ENCODE data around the gene TOMM7.
"Not testable (repeated sequence)": the region's sequence is repeated elsewhere in the genome, so short reads cannot be mapped to it uniquely, and the experiment has no call there.

TOMM7 gene

DNA sequence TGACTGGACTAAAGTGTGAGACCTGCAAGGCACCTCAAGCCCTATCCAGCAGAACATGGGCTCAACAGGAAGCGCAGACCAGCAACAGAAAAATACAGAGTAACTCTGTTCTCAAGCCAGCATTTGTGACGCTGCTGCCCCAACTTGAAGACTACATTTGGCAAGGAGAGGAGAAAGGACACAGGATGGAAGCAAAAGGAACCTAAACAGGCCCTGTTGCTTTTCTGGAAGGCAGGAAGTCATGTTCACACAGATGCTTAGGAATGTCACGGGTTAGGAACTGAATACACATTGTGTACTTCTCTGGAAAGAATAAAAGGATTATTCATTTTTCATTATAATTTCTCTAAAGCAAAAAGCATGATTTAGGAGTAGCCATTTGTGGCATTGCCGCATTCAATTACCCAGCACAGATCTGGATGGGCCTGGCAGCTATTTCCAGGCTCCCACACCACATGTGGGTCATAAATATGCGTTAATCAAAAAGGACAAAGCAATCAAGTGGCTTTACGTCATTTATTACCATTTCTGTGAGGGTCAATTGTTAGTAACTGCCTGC lies 19.8 kb upstream of the TOMM7 start:
- Mint-ChIP-seq H3K27ac (no peak overlapping the region), H3K36me3 (no peaks in the 10 kb centered on the region), H3K4me1 (no peaks in the 10 kb centered on the region), H3K27me3 (peaks cover 2% of the 10 kb centered on the region), H3K4me3 (no peak overlapping the region), H3K9me3 (no peaks in the 10 kb centered on the region)

GRCh38 chr7:22841954-22842353 lies 19.3 kb upstream of the TOMM7 start:
- H3K4me1 Mint-ChIP-seq: no peaks in the 10 kb centered on the region
- no peak overlapping the region for H3K4me3 Mint-ChIP-seq
- H3K9me3 Mint-ChIP-seq: no peaks in the 10 kb centered on the region
- peaks cover 4% of the 10 kb centered on the region for H3K27me3 Mint-ChIP-seq
- no peak overlapping the region for H3K27ac Mint-ChIP-seq
- no peaks in the 10 kb centered on the region for H3K36me3 Mint-ChIP-seq

GRCh38 chr7:22837308-22837707 lies 14.7 kb upstream of the TOMM7 start:
- Mint-ChIP-seq H3K27ac (no peak overlapping the region), H3K9me3 (no peaks in the 10 kb centered on the region), H3K4me1 (no peaks in the 10 kb centered on the region), H3K27me3 (peaks cover 4% of the 10 kb centered on the region), H3K36me3 (no peaks in the 10 kb centered on the region), H3K4me3 (no peak overlapping the region)

DNA sequence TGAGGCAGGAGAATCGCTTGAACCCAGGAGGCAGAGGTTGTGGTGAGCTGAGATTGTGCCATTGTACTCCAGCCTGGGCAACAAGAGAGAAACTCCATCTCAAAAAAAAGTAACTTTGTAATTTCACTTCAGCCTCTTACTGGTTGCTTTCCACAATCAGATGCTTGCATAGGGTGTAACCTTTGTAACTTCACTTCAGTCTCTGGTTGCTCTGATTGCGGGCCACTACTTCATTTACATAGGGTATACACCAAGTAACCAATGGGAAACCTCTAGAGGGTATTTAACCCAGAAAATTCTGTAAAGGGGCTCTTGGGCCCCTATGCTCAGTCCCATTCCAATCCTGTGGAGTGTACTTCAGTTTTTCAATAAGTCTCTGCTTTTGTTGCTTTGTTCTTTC lies 13.9 kb upstream of the TOMM7 start:
- not testable (repeated sequence) for H3K27ac Mint-ChIP-seq, H3K9me3 Mint-ChIP-seq, H3K27me3 Mint-ChIP-seq, H3K36me3 Mint-ChIP-seq, H3K4me3 Mint-ChIP-seq, H3K4me1 Mint-ChIP-seq

GRCh38 chr7:22833957-22834356 lies 11.3 kb upstream of the TOMM7 start:
- Mint-ChIP-seq H3K9me3 (no peaks in the 10 kb centered on the region), H3K27ac (no peak overlapping the region), H3K27me3 (peaks cover 4% of the 10 kb centered on the region), H3K4me3 (no peak overlapping the region), H3K4me1 (no peaks in the 10 kb centered on the region), H3K36me3 (no peaks in the 10 kb centered on the region)

DNA sequence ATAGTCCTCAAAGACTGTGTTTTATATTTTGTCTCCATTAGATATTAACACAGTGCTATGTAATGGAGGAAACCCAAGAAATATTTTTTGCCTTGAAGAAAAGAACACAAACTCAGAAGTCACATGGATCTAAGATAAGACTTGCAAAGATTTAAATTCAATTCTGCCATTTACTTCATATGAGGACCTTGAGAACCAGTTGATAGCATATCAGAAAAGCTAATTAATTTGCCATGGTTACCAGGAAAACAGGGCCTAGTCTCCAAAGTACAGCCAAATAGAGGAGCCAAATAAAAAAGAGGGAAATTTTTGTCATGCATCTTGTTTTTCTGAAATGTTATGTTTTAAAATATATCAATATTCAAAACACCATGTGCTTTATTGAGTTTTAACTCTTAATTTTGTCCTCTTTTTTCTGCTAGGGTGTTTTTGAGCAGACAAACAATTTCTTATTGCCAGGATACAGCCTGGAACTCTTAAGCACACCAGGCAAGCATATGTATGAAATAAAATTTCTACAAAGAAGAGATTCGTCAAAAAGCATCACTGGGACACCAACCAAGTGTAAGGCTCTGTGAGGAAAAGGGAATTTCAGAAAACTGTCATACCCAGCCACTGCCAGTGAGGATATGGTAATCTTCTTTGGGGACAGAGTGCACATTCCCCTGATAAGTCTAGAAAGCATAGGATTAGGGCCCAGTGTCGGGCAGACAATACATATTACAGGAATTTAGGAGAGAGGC lies 10.6 kb upstream of the TOMM7 start:
- Mint-ChIP-seq H3K4me3 (no peak overlapping the region), H3K9me3 (no peaks in the 10 kb centered on the region), H3K27me3 (peaks cover 4% of the 10 kb centered on the region), H3K4me1 (no peaks in the 10 kb centered on the region), H3K36me3 (no peaks in the 10 kb centered on the region), H3K27ac (no peak overlapping the region)

- no peaks in the 10 kb centered on the region for H3K4me1 Mint-ChIP-seq
- H3K27me3 Mint-ChIP-seq: peaks cover 3% of the 10 kb centered on the region
- no peaks in the 10 kb centered on the region for H3K36me3 Mint-ChIP-seq
- no peak overlapping the region for H3K4me3 Mint-ChIP-seq
- no peak overlapping the region for H3K27ac Mint-ChIP-seq
- H3K9me3 Mint-ChIP-seq: no peaks in the 10 kb centered on the region
Observed at GRCh38 chr7:22832401-22832800, 9.8 kb upstream of the TOMM7 start.

DNA sequence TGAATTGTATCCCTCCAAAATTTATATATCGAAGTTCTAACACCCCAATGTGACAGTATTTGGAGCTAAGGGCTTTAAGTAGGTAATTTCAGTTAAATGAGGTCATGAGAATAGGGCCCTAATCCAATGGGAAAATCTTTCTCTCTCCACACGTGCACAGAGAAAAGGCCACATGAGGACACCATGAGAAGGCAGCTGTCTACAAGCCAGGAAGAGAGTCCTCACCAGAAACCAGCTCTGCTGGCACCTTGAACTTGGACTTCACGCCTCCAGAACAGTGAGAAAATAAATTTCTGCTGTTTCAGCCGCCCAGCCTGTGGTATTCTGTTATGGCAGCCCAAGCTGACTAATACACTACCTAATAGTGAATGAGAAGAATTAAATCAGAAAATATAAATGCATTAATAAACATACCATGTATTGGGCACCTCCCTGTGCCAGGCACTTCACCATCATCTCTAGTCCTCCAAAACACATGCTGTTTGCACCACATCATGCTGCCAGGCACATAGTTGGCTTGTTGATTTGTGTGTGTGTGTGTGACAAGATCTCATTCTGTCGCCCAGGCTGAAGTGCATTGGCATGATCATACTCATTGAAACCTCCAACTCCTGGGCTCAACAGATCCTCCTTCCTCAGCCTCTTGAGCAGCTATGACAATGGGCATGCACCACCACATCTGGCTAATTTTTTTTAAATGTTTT lies 9.1 kb upstream of the TOMM7 start:
- H3K4me1 Mint-ChIP-seq: no peaks in the 10 kb centered on the region
- H3K4me3 Mint-ChIP-seq: no peak overlapping the region
- H3K27me3 Mint-ChIP-seq: peaks cover 3% of the 10 kb centered on the region
- no peaks in the 10 kb centered on the region for H3K9me3 Mint-ChIP-seq
- no peak overlapping the region for H3K27ac Mint-ChIP-seq
- no peaks in the 10 kb centered on the region for H3K36me3 Mint-ChIP-seq

- H3K36me3 Mint-ChIP-seq: peaks cover 1% of the 10 kb centered on the region
- H3K27me3 Mint-ChIP-seq: peaks cover 8% of the 10 kb centered on the region
- H3K4me1 Mint-ChIP-seq: peaks cover 6% of the 10 kb centered on the region
- no peak overlapping the region for H3K27ac Mint-ChIP-seq
- no peak overlapping the region for H3K4me3 Mint-ChIP-seq
- H3K9me3 Mint-ChIP-seq: no peaks in the 10 kb centered on the region
Observed at GRCh38 chr7:22827563-22827962, 4.9 kb upstream of the TOMM7 start.

GRCh38 chr7:22826593-22826992 lies 3.9 kb upstream of the TOMM7 start:
- H3K27me3 Mint-ChIP-seq: peaks cover 8% of the 10 kb centered on the region
- no peaks in the 10 kb centered on the region for H3K9me3 Mint-ChIP-seq
- no peak overlapping the region for H3K4me3 Mint-ChIP-seq
- H3K27ac Mint-ChIP-seq: no peak overlapping the region
- H3K36me3 Mint-ChIP-seq: peaks cover 3% of the 10 kb centered on the region
- peaks cover 8% of the 10 kb centered on the region for H3K4me1 Mint-ChIP-seq

- peaks cover 7% of the 10 kb centered on the region for H3K36me3 Mint-ChIP-seq
- no peak overlapping the region for H3K27ac Mint-ChIP-seq
- peaks cover 25% of the 10 kb centered on the region for H3K4me1 Mint-ChIP-seq
- H3K27me3 Mint-ChIP-seq: peaks cover 8% of the 10 kb centered on the region
- no peak overlapping the region for H3K4me3 Mint-ChIP-seq
- H3K9me3 Mint-ChIP-seq: no peaks in the 10 kb centered on the region
Observed at GRCh38 chr7:22824760-22825159, 2.1 kb upstream of the TOMM7 start.

DNA sequence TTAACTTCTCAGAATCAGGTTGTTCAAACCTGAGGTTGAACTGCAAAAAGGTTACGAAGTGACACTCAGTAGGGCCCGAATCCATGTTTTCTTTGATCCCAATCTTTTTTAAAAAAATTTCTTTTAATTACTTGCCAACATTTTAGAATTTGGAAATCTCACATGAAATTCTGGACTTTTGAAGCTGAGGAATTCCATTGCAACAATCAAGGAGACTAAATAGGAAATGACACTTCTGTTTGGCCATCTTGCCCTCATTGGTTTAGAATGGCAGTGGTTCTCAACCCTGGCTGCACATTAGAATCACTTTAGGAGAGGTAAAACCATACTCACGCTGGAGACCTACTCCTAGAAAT lies 471 bp upstream of the TOMM7 start:
- no peaks in the 10 kb centered on the region for H3K9me3 Mint-ChIP-seq
- H3K36me3 Mint-ChIP-seq: peaks cover 8% of the 10 kb centered on the region
- H3K27me3 Mint-ChIP-seq: peaks cover 8% of the 10 kb centered on the region
- H3K27ac Mint-ChIP-seq: peak overlapping the region; percentile 100
- peaks cover 35% of the 10 kb centered on the region for H3K4me1 Mint-ChIP-seq
- H3K4me3 Mint-ChIP-seq: peak overlapping the region; percentile 100

- Mint-ChIP-seq H3K36me3 (peaks cover 8% of the 10 kb centered on the region), H3K4me1 (peaks cover 45% of the 10 kb centered on the region)
Observed at GRCh38 chr7:22821702-22822485, 755 bp downstream of the TOMM7 start.

DNA sequence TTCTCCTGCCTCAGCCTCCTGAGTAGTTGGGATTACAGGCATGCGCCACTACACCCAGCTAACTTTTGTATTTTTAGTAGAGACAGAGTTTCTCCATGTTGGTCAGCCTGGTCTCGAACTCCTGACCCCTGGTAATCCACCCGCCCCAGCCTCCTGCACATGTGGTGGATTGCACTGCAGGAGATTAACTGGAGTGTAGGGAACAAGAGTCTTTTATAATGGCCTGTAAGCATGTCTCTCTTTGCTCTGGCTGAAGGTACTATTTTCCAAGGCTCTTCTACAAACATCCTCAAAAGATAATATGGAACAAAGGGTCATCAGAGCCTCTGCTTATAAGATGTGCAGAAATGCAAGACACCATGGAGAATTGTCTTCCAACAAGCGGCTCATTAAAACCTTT lies 3.2 kb downstream of the TOMM7 start:
- H3K27ac Mint-ChIP-seq: peak overlapping the region; percentile 79
- H3K27me3 Mint-ChIP-seq: peaks cover 2% of the 10 kb centered on the region
- no peaks in the 10 kb centered on the region for H3K9me3 Mint-ChIP-seq
- peak overlapping the region; percentile 33 for H3K4me3 Mint-ChIP-seq
- H3K36me3 Mint-ChIP-seq: peaks cover 8% of the 10 kb centered on the region
- H3K4me1 Mint-ChIP-seq: peaks cover 65% of the 10 kb centered on the region

More at GRCh38 chr7:22821702-22822485, 755 bp downstream of the TOMM7 start:
- Mint-ChIP-seq H3K9me3 (no peaks in the 10 kb centered on the region), H3K4me3 (peak overlapping the region; percentile 100), H3K27me3 (peaks cover 5% of the 10 kb centered on the region), H3K27ac (peak overlapping the region; percentile 100)

GRCh38 chr7:22814261-22815208 lies 8.1 kb downstream of the TOMM7 start:
- Mint-ChIP-seq H3K4me1 (peaks cover 39% of the 10 kb centered on the region), H3K4me3 (no peak overlapping the region), H3K27me3 (no peaks in the 10 kb centered on the region), H3K27ac (no peak overlapping the region), H3K9me3 (no peaks in the 10 kb centered on the region), H3K36me3 (no peaks in the 10 kb centered on the region)
